Fibroblast of lung (primary cell): ENCODE results near the gene KPNA1. TPM values are rescaled to one million over a fixed set of nuclear protein-coding genes. Genes with fewer than 3 reads are reported as not detected.

ENCODE experiments used
- polyA plus RNA-seq, 2 donors: library from polyadenylated mRNA; depleted of rRNA in 1 of 2; stranded (reverse) in 1 of 2; unstranded in 1 of 2; fragments of >200 nt; gene quantifications; 2 replicates each; pipeline ENCODE4 v1.2.1, GENCODE V29; 2011 to 2012; ENCODE audit warnings: missing spikeins in 1 of 2
- total RNA-seq: library from RNA; depleted of rRNA; stranded (reverse); fragments of >200 nt; gene quantifications from 2 replicates; pipeline ENCODE4 v1.2.1, GENCODE V29; 2014

KPNA1 gene
- total and polyA plus RNA-seq, 2 donors (not counting 1 experiment from before 2014, with no cell fraction given) = 23.9 to 56.0 TPM

Other genes starting within 250 kb of the KPNA1 start
- gene CSTA, start 189.7 kb downstream of the KPNA1 start, total RNA-seq = 7.9 and 16.2 TPM in 2 replicates
- 0.61 and 1.1 TPM in 2 replicates for gene CSTA, start 189.7 kb downstream of the KPNA1 start, polyA plus RNA-seq
- 30.9 and 57.8 TPM in 2 replicates for gene MIX23, start 131.7 kb downstream of the KPNA1 start, total RNA-seq
- gene MIX23, start 131.7 kb downstream of the KPNA1 start, polyA plus RNA-seq = 22.3 and 26.7 TPM in 2 replicates
- 16.7 and 16.9 TPM in 2 replicates for gene FAM162A, start 130.8 kb downstream of the KPNA1 start, total RNA-seq
- 37.0 and 47.6 TPM in 2 replicates for gene FAM162A, start 130.8 kb downstream of the KPNA1 start, polyA plus RNA-seq
- 5.4 and 6.6 TPM in 2 replicates for gene WDR5B, start 98.9 kb downstream of the KPNA1 start, total RNA-seq
- 5.5 and 7.2 TPM in 2 replicates for gene WDR5B, start 98.9 kb downstream of the KPNA1 start, polyA plus RNA-seq
- gene PARP9, start 49.4 kb upstream of the KPNA1 start, total RNA-seq = 44.2 and 56.0 TPM in 2 replicates
- 39.2 and 50.0 TPM in 2 replicates for gene PARP9, start 49.4 kb upstream of the KPNA1 start, polyA plus RNA-seq
- gene DTX3L, start 49.4 kb upstream of the KPNA1 start, total RNA-seq = 24.4 and 31.9 TPM in 2 replicates
- 14.5 and 15.9 TPM in 2 replicates for gene DTX3L, start 49.4 kb upstream of the KPNA1 start, polyA plus RNA-seq
- 0.26 and 1.2 TPM in 2 replicates for gene PARP15, start 62.7 kb upstream of the KPNA1 start, total RNA-seq
- 0.62 and 0.70 TPM in 2 replicates for gene PARP15, start 62.7 kb upstream of the KPNA1 start, polyA plus RNA-seq
- gene PARP14, start 165.9 kb upstream of the KPNA1 start, total RNA-seq = 71.7 and 78.3 TPM in 2 replicates
- 27.1 and 35.6 TPM in 2 replicates for gene PARP14, start 165.9 kb upstream of the KPNA1 start, polyA plus RNA-seq